A673 (cell line): ENCODE data around the gene PSTK.

Experiments
- EZH2 ChIP-seq: fragments of 200-600 bp; sonication (generic); IDR thresholded peaks from 2 replicates; pipeline ENCODE4 v1.6.1; 2017; ENCODE audit warnings: borderline replicate concordance, low read depth, mild to moderate bottlenecking, mixed read lengths, antibody characterized with exemption, low read length; ENCODE audit not compliant: poor library complexity, severe bottlenecking
- TF ChIP-seq, protein P1 (sequence below): fragments of 300-800, 200-600 bp; sonication (generic); conservative IDR thresholded peaks from 2 replicates; pipeline ENCODE4 v1.5.1; 2017; ENCODE audit warnings: low read depth, mild to moderate bottlenecking, antibody characterized with exemption, low read length, moderate library complexity, mixed read lengths

DNA sequence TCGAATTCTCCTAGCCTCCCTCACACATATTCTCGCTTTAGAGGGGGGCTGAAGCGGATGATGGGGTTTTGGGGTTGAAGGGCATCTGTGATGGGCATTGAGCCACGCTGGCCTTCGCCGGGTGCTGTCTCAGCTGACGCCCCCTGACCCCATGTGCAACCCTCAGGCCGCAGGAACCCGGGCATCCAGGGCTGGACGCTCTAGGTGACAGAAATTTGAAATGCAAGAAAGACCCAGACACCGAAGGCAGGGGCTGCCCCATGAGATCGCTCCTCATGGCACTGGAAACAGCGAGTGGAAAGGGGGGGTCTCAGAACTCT is 25.5 kb upstream of the PSTK start:
- TF ChIP-seq, protein P1, sequence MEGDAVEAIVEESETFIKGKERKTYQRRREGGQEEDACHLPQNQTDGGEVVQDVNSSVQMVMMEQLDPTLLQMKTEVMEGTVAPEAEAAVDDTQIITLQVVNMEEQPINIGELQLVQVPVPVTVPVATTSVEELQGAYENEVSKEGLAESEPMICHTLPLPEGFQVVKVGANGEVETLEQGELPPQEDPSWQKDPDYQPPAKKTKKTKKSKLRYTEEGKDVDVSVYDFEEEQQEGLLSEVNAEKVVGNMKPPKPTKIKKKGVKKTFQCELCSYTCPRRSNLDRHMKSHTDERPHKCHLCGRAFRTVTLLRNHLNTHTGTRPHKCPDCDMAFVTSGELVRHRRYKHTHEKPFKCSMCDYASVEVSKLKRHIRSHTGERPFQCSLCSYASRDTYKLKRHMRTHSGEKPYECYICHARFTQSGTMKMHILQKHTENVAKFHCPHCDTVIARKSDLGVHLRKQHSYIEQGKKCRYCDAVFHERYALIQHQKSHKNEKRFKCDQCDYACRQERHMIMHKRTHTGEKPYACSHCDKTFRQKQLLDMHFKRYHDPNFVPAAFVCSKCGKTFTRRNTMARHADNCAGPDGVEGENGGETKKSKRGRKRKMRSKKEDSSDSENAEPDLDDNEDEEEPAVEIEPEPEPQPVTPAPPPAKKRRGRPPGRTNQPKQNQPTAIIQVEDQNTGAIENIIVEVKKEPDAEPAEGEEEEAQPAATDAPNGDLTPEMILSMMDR, result no peak
- no peak for TF ChIP-seq EZH2
